NT2/D1 (cell line): ENCODE measurements around the gene OR56A4.
"Not testable (repeated sequence)": the region's sequence is repeated elsewhere in the genome, so short reads cannot be mapped to it uniquely, and the experiment has no call there.

Experiments used
- DNase-seq: peaks from one replicate; pipeline ENCODE4 v3.0.0-alpha.2; 2011; ENCODE audit warnings: low read depth, low spot score
- H3K27me3 ChIP-seq: 2 replicates; pipeline ENCODE4 v1.6.0; 2011; ENCODE audit warnings: mild to moderate bottlenecking; ENCODE audit not compliant: insufficient read length, insufficient read depth
- H3K36me3 ChIP-seq: 2 replicates; pipeline ENCODE4 v1.6.1; 2011; ENCODE audit warnings: mild to moderate bottlenecking, low read length, mixed read lengths; ENCODE audit not compliant: insufficient read depth, insufficient read length
- H3K4me1 ChIP-seq: 2 replicates; pipeline ENCODE4 v1.5.1; 2011; ENCODE audit not compliant: insufficient read depth, insufficient read length
- H3K4me3 ChIP-seq: 2 replicates; pipeline ENCODE4 v1.5.1; 2011; ENCODE audit warnings: low read depth; ENCODE audit not compliant: insufficient read length
- H3K9ac ChIP-seq: 2 replicates; pipeline ENCODE4 v1.6.0; 2011; ENCODE audit warnings: low read depth; ENCODE audit not compliant: insufficient read length
- H3K9me3 ChIP-seq: 2 replicates; pipeline ENCODE4 v1.5.1; 2011; ENCODE audit warnings: mild to moderate bottlenecking, low read length; ENCODE audit not compliant: insufficient read depth
- SUZ12 ChIP-seq: IDR thresholded peaks from 2 replicates; pipeline ENCODE4 v1.6.1; 2011; ENCODE audit not compliant: insufficient read length, insufficient read depth; ENCODE audit errors: extremely low read depth
- YY1 ChIP-seq: IDR thresholded peaks from 2 replicates; pipeline ENCODE4 v1.6.1; 2011; ENCODE audit not compliant: insufficient read length, insufficient read depth
- ZNF274 ChIP-seq: IDR thresholded peaks from 2 replicates; pipeline ENCODE4 v1.6.1; 2011; ENCODE audit warnings: mild to moderate bottlenecking, low read depth, low read length

Gene OR56A4

DNA sequence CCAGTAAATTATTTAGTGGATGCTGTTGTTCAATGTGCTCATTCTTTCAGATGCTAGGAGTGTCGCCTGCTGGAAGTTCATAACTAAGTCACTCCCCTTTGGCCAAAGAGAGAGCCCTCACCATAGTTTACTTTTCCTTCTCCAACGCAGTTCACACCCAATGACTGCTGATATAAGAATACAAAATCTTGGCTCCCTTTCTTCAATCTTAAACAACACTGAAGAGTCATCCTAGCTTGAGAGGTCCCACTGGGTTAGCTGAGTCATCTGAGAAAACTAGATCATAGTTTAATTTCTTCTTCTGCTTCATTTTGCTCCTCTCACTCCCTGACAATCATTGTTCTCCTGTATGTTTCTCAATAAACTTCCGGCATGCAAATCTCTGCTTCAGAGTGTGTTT is 14.6 kb downstream of the OR56A4 start:
- Histone ChIP-seq H3K9me3 (no peaks in the 10 kb centered on the region; the same call in 1 of the 2 replicates), H3K27me3 (no peaks in the 10 kb centered on the region), H3K9ac (no peak overlapping the region), H3K4me3 (no peak overlapping the region), H3K36me3 (no peaks in the 10 kb centered on the region), H3K4me1 (no peaks in the 10 kb centered on the region)
- DNase-seq: no peak
- TF ChIP-seq YY1 (no peak), ZNF274 (no peak), SUZ12 (no peak)

GRCh38 chr11:5989203-5989602 is 17.5 kb downstream of the OR56A4 start:
- TF ChIP-seq SUZ12 (no peak), ZNF274 (no peak)
- Histone ChIP-seq H3K4me3 (no peak overlapping the region), H3K9me3 (no peaks in the 10 kb centered on the region; the same call in 1 of the 2 replicates), H3K4me1 (no peaks in the 10 kb centered on the region), H3K9ac (no peak overlapping the region), H3K36me3 (no peaks in the 10 kb centered on the region), H3K27me3 (no peaks in the 10 kb centered on the region)
- DNase-seq: no peak

DNA sequence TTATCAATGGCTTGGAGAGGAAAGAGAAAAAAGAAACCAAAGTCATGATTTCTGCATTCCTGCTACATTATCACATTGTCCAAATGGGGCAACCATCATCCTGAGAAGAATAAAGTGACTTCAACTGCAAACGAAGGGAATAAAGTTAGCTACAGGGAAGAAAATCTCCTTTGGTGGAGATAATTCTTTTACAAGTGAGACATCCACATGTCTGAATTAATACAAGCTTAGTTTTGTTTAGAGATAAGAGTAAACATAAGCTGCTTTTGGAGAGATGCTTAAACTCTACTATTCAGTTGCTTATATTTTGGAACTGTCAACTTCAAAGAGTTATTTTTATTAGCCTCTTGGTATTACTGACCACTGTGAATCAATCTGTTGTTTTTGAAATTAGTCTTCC is 19.9 kb downstream of the OR56A4 start, which contains the start of gene OR52L1:
OR52L1 (minus strand) TSS at position 101 of the 400 bp plus-strand sequence; CDS start at position 46, 55 bp downstream.
- Histone ChIP-seq H3K4me3 (no peak within 1 kb of the TSS), H3K27me3 (no peaks in the 10 kb centered on the region), H3K36me3 (no peaks in the 10 kb centered on the region), H3K4me1 (no peaks in the 10 kb centered on the region), H3K9ac (no peak within 1 kb of the TSS), H3K9me3 (peaks cover 3% of the 10 kb centered on the region; the same call in 1 of the 2 replicates)
- TF ChIP-seq ZNF274 (no peak), YY1 (no peak), SUZ12 (no peak)
- DNase-seq: peak; percentile 8

DNA sequence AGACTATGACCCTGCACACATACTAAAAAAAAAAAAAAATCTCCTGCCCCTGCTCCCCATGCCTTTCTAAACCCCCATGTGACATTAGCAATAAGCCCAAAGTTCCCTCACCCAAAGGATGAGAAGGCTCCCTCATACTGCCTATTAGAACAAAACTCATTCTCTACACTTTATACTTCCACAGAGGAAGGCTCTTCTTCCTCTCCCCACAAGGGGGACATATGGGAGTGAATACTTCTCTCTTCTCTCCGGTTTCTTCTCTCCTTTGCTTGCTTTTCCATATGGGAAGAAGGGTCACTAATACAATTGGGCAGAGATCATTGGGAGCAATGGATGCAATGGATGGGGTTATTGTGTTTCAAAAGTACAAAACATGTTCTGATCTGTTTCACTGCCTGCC is 23.3 kb downstream of the OR56A4 start:
- peaks cover 20% of the 10 kb centered on the region; the same call in 1 of the 2 replicates for H3K9me3 ChIP-seq
- H3K36me3 ChIP-seq: no peaks in the 10 kb centered on the region
- no peaks in the 10 kb centered on the region for H3K27me3 ChIP-seq
- no peak overlapping the region for H3K9ac ChIP-seq
- H3K4me1 ChIP-seq: no peaks in the 10 kb centered on the region
- TF ChIP-seq YY1 (no peak), SUZ12 (no peak), ZNF274 (no peak)
- DNase-seq: no peak
- no peak overlapping the region for H3K4me3 ChIP-seq

- H3K36me3 ChIP-seq: no peaks in the 10 kb centered on the region
- H3K4me3 ChIP-seq: no peak overlapping the region
- no peaks in the 10 kb centered on the region for H3K9me3 ChIP-seq
- H3K27me3 ChIP-seq: no peaks in the 10 kb centered on the region
- no peak for TF ChIP-seq SUZ12
- TF ChIP-seq ZNF274: no peak
- no peak overlapping the region for H3K9ac ChIP-seq
- H3K4me1 ChIP-seq: no peaks in the 10 kb centered on the region
- no peak for DNase-seq
Measured at GRCh38 chr11:5973530-5973929, 33.2 kb downstream of the OR56A4 start.

- H3K9ac ChIP-seq: no peak within 1 kb of the TSS
- no peaks in the 10 kb centered on the region for H3K4me1 ChIP-seq
- H3K4me3 ChIP-seq: no peak within 1 kb of the TSS
- H3K36me3 ChIP-seq: no peaks in the 10 kb centered on the region
- no peak for DNase-seq
- H3K27me3 ChIP-seq: no peaks in the 10 kb centered on the region
- peaks cover 10% of the 10 kb centered on the region for H3K9me3 ChIP-seq
- TF ChIP-seq SUZ12 (no peak), ZNF274 (no peak), YY1 (no peak)
Measured at GRCh38 chr11:5968394-5968793, 38.4 kb downstream of the OR56A4 start, which contains the start of gene OR56A5. Gene OR56A5, minus strand, starts transcription at chr11:5968494. Its CDS starts 0 bp downstream, at chr11:5968494.

- H3K36me3 ChIP-seq: no peaks in the 10 kb centered on the region
- TF ChIP-seq ZNF274 (no peak), SUZ12 (no peak), YY1 (no peak)
- DNase-seq: no peak
Measured at GRCh38 chr11:5967708-5968107, 39.0 kb downstream of the OR56A4 start.

GRCh38 chr11:5966958-5967357 is 39.8 kb downstream of the OR56A4 start:
- Histone ChIP-seq H3K4me3 (no peak overlapping the region), H3K9me3 (peaks cover 20% of the 10 kb centered on the region), H3K4me1 (no peaks in the 10 kb centered on the region), H3K36me3 (no peaks in the 10 kb centered on the region), H3K9ac (no peak overlapping the region), H3K27me3 (no peaks in the 10 kb centered on the region)
- DNase-seq: no peak
- TF ChIP-seq ZNF274 (no peak), YY1 (no peak), SUZ12 (no peak)

More at GRCh38 chr11:5967708-5968107, 39.0 kb downstream of the OR56A4 start:
- H3K9me3 ChIP-seq: peaks cover 17% of the 10 kb centered on the region
- H3K4me1 ChIP-seq: no peaks in the 10 kb centered on the region
- no peak overlapping the region for H3K4me3 ChIP-seq
- H3K27me3 ChIP-seq: no peaks in the 10 kb centered on the region
- no peak overlapping the region for H3K9ac ChIP-seq

DNA sequence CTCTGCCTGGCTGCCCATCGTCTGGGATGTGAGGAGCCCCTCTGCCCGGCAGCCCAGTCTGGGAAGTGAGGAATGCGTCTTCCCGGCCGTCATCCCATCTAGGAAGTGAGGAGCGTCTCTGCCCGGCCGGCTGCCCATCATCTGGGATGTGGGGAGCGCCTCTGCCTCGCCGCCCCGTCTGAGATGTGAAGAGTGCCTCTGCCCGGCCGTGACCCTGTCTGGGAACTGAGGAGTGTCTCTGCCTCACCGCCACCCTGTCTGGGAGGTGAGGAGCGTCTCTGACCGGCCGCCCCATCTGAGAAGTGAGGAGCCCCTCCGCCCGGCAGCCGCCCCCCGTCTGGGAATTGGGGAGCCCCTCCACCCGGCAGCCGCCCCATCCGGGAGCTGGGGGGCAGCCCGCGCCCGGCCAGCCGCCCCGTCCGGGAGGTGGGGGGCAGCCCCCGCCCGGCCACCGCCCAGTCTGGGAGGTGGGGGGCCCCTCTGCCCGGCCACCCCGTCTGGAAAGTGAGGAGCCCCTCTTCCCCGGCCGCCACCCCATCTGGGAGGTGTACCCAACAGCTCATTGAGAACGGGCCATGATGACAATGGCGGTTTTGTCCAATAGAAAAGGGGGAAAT is 45.9 kb downstream of the OR56A4 start:
- not testable (repeated sequence) for H3K9ac ChIP-seq, DNase-seq, H3K4me1 ChIP-seq, H3K27me3 ChIP-seq, H3K4me3 ChIP-seq, H3K36me3 ChIP-seq
- peaks cover 37% of the 10 kb centered on the region for H3K9me3 ChIP-seq
